Ramos (cell line): ENCODE data around the gene FAM135A.

Source experiments
- in situ Hi-C: fragments of 300-500 bp; cut with MboI; formaldehyde crosslinking; loops from one replicate; pipeline ENCODE4 v1.14.3; 2022; ENCODE audit warnings: low sequenced_read_pairs; ENCODE audit not compliant: unreplicated experiment

FAM135A gene

DNA sequence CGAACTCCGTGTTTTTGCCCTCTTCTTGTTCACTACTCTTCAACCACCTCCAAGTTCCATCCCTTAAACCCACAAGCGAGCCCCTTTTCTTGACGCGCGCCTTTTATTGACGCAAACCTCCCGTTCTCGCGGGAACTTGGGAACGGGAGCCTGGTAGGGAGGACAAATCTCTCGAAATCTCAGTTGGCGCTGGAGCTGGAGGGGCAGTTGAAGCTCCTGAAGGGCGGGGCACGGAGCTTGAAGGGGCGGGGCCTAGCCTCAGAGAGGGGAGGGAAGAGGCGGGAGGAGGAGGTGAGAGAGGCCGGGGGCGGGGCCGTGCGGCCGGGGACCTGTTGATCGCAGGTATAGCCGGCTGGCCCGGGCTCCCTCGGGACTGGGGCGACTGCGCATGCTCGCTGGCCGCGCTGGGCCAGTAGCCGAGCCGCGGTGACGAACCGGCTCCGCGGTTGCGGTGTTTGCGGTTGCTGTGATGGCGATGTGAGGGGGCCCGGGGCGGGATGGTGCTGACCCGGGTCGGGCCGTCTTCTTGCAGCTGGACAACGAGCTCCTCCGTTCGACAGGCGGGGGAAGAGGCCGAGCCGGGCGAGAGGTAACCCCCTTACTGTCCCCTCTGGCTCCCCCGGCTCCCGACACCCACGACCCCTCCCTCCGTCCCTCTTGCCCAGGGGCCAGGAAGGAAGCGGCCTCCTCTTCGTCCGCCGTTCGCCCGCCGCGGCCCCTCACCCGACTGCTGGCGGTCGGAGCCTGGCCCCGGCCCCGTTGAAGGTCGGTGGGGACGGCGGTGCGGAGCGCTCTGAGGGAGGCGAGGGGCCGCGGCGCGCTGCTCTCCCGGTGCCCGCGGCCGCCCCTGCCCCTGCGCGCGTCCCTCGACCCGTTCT, at the start of gene FAM135A:
TSS of gene FAM135A (plus strand) at position 395 of the 878 bp plus-strand sequence. CDS start 14,835 bp downstream, outside the sequence.
- in situ Hi-C loops: no loop called here

DNA sequence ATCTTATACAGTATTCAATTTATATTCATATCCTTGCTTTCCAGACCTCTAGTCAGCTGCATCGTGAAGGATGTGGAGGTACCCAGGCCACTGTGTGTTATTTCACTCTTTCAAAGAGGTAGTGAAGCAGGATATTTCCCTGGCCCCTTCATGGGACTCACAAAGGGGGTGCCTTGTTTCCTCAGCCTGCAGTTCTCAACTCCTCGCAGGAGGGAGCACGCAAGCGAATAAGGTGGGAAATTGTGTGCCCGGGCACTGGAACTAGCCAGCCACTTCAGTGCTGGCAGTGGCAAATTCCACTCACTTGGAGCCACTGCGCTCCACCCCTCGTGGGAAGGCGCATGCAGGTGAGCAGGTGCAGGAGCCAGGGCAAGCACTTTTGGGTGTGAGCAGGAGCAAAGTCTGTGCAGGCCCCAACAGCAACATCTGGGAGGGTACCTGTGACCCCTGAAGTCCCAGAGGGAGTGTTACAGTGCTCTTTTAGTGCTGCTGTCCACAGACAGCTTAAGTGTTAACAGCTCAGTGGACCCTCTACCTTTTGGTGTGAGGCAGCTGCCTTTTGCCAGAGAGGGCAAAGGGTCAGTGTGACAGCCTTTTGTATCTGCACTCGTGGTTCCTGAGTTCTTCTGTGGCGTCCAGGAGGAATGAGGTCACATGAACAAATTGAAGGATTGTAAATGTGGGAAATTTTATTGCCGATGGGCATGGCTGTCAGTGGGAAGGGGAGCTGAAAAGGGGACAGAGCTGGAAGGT, 49.4 kb upstream of the FAM135A start:
- in situ Hi-C loops: loop anchor here (10.0 kb wide), 1 partner anchor 149 kb away; no protein-coding TSS in a partner anchor

DNA sequence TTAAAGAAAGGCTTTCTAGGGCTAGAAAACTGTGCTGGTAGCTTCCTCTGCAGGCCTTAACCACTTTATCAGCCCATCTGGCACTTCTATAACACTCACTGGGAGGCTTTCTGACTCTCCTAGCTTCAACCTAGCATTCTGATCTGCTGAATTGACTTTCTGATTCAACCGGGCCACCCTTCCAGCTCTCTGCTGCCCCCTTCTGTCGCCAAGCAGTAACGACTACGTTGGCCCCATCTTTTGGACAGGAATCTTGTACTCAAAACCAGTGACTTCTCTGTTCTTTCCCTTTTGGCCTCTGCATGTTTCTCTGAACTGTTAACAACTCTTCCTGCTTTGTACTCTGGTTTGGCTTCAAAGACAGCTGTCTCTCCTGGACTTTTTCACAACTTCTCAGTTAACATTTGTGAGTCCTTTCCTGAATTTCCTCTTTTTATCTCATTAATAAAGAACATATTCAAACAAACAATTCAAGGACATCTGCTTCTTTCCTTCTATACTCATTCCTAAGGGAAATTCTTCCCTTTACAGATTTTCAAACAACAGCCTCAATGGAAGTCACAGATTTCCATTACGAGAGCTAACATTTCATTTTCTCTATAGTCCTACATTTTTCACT, 43.9 kb upstream of the FAM135A start:
- in situ Hi-C loops: loop anchor here (10.0 kb wide), 1 partner anchor 155 kb away; no protein-coding TSS in a partner anchor

DNA sequence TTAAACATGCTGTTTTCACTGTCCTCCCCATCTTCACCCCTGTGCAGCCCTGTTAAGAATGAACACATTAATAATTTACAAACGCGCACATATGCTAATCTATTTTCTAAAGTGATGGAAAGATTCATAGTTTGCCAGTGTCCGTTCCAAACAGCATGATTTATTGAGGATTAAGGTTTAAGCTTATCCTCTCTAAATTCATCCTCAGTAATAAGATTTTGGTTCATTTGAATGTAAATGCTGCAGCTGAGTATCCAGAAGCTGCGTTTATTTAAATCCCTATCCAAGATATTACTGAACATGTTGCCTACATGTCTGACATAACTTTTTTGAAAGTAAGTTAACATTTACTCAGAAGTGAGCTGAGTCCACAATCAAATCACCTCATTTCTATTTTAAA, 42.8 kb upstream of the FAM135A start:
- in situ Hi-C loops: no loop called here

DNA sequence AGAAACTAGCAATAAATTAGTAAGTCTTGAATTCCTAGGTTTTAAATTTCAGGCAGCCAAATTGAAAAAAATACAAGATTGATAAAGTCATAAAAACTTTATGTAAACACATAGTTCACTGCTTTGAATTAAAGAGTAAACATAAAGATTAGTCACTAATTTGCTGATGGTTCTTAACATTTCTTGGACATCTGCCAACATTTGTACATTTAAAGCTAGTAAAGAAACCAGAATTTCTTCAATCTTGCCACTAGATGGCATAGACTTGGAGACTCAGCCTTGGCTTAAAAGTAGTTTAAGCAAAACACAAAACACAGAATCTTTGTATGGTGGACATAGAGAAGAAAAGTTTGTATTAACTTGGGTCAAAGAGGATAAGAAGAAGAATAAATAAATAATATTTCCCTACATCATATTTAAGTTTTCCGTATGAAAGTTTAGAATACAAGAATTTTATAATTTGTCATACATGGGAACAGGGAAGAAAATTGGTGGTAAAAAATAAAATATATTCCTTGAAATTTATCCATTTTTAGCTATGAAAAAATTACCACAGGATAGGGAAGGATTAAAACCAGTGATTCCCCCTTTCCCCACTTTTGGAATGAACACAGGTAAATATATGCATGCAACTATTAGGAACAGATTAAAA, 41.7 kb upstream of the FAM135A start:
- in situ Hi-C loops: no loop called here

DNA sequence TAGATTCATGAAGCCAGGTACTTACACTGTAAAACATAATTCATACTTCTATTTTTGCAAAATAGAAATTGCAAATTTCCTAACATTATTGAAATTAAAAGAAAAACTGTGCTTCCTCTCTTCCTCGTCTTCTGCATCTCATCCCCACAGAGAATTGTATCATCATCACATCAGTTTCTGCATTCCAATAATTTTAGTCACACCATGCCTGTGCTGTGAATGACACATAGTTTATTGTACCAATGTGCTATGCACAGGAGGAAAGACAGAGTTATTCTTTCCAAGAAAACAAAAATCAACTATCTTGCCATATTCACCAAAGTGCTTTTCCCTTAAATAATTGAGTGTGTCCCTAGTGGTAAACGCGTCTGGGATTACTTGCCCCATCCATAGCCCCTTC, 38.1 kb upstream of the FAM135A start:
- in situ Hi-C loops: no loop called here

DNA sequence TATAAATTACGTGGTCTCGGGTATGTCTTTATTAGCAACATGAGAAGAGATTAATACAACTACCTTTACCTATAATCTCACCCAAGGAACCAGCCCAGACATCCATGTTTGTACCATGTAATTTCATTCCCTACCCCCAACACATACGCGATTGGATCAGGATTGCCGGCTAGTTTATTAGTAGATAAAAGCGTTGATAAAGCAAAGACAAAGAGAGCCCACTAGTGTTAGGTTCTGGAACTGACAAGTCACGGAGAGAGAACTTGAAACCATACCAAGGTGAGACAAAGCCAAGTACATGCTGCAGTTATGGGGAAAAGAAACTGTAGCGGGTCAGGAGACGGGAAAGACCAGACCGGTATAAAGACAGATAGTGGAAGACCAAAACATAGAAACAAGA, 37.4 kb upstream of the FAM135A start:
- in situ Hi-C loops: no loop called here

DNA sequence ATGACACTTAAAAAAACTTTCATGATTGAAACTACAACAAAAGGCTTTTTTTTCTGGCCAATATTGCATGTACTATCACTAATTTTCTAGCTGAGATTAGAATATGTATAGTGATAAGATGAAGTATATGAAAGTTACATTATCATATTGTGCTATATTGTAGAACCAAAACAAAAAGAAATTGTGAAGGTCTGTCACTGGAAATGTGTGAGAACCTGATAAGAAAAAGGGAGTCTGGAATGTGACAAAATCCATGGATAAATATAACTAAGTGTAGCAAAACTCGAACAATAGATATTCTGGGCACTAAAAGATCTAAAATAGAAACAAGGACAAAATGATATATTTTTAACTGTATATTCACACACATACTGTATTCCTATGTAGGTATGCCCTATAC, 36.7 kb upstream of the FAM135A start:
- in situ Hi-C loops: no loop called here

DNA sequence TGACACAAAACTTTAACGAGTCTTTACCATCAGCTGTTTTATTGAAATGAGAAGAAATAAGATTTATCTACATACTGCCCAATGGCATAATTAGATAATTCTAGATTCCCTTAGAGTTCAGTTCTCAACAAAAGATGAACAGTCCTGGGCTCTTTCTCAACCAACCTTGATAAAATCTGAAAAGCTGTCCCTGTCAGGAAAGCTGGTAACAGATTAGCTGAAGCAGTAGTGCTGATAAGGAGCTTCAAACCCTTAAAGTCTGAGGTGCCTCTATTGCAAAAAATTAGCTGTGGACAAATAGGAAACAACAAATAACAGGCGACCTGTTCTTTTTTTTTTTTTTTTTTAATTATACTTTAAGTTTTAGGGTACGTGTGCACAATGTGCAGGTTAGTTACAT, 35.9 kb upstream of the FAM135A start:
- in situ Hi-C loops: no loop called here

DNA sequence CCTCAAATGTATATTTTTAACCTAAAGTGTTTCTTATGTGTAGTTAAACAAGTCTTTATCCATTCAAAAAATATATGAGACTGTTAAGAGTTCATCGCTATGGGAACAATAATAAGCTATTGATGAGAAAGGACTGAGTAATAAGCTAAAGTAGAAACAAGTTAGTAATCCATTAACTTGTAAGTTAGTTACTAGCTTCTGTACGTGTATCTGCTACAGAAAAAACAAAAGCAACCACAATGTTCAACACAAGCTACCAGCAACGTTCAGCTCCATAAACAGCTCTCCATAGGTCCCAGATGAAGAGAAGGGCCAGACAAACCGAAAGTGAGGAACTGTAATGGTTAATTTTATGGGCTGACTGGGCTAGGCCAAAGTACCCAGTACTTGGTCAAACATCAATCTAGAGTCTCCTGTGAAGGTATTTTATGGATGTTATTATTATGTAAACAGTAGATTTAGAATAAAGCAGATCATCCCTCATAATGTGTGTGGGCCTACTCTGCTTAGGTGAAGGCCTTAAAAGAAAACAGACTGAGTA, 33.8 kb upstream of the FAM135A start:
- in situ Hi-C loops: no loop called here

DNA sequence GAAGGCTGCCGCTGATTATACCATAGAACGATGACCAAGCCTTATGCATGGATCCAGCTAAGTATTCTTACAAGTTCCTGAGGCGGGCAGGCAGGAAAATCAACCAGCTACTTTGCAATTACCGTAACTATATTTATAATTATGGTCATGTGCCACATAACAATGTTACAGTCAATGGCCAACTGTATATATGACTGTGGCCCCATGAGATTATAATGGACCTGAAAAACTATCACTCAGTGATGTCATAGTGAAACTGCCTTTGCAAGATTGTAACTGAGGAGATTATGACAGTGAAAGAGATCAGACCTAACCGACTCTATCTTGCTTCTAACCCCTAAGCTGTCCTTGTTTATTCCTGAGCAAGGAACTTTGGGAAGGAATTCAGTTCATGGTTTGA, 33.1 kb upstream of the FAM135A start:
- in situ Hi-C loops: no loop called here

DNA sequence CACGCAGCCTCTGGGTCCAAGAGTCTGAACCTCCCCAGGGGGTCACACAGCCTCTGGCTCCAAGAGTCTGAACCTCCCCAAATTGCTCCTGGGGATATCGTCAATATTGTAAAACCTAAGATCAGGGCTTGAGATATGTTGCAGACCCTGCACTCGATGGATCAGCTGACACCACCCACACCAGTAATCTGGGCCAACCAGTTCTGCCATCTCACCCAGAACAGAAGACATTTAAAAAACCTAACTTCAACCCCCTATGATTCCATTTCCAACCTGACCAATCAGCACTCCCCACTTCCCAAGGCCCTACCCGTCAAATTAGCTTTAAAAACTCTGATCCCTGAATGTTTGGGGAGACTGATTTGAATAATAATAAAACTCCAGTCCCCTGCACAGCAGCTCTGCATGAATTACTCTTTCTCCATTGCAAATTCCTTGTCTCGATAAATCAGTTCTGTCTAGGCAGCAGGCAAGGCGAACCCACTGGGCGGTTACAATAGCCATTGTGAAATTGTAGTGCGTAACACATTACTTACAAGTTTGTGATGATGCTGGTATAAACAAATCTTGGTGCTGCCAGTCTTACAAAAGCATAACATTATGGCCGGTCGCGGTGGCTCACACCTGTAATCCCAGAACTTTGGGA, 32.4 kb upstream of the FAM135A start:
- in situ Hi-C loops: no loop called here

DNA sequence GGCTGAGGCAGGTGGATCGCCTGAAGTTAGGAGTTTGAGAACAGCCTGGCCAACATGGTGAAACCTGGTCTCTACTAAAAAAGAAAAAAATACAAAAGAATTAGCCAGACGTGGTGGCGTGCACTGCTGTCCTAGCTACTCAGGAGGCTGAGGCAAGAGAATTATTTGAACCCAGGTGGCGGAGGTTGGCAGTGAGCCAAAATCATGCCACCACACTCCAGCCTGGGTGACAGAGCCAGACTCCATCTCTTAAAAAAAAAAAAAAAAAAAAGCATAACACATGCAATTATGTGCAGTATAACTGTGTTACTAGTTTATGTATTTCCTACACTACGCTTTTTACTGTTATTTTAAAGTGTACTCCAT, 31.9 kb upstream of the FAM135A start:
- in situ Hi-C loops: no loop called here

DNA sequence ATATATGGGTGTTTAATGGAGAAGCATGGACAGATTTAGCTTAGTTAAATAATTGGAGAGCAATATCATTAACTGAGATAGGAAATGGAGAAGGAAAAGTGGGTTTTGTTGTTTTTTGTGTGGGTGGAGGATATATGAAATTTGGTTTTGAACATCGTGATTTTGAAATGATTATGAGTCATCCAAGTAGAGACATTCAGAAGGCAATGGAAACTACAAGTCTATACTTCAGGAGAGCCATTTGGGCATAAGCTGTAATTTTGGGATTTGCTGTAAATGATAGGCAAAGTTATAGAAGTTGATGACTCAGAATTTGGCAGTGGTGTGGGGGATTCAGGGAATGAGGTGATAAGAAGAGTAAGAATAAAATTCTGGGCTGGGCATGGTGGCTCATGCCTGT, 27.4 kb upstream of the FAM135A start:
- in situ Hi-C loops: no loop called here

DNA sequence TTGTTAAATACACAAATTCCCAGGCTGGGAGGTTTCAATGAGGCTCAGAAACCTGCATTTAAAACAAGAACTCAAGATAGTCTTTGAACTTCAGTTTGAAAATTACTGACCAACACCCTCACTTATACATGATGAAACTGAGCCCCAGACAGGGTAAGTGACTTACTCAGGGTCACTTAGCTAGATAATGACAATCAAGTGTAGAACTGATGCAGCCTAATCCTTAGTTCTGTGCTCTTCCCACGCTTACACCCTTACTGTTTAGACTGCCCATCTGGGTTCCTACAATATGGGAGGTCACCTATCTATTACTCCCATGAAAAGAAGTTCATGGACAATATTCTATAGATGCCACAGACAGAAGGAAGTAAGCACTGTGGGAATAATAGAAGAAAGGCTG, 24.5 kb upstream of the FAM135A start:
- in situ Hi-C loops: no loop called here

DNA sequence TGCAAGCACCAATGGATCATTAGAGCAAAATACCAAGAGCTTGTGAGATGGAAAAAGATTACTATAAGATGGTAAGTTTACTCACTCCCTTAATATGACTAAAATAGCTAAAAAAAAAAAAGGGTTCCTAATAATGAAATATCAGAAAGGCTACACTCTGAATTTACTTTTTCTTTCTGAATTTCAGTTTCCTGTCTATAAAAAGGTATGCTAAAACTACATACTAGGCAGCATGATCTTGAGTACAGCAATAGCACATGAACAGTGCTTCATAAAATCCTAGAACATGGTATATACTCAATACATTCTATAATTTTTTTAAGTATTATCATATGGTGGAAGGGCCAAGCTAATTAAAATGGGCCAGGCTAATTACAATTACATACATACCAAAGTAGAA, 24.0 kb upstream of the FAM135A start:
- in situ Hi-C loops: no loop called here

DNA sequence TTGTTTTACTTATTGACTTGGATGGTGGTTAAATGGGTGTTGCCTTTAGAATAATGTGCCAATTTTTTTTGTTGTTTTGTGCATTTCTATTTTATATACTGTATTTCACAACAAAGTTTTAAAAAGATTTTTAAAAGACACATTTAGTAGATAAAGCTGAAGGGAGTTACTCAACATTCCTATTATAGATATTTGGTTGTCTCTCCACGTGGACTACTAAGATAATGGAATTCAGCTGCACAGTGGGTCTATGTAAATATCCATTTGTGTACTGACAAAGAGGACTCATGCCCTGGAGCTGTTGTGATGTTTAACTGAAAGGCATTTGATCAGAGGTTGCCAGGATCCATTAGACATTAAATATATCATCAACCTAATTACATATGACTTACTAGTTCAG, 23.2 kb upstream of the FAM135A start:
- in situ Hi-C loops: no loop called here

DNA sequence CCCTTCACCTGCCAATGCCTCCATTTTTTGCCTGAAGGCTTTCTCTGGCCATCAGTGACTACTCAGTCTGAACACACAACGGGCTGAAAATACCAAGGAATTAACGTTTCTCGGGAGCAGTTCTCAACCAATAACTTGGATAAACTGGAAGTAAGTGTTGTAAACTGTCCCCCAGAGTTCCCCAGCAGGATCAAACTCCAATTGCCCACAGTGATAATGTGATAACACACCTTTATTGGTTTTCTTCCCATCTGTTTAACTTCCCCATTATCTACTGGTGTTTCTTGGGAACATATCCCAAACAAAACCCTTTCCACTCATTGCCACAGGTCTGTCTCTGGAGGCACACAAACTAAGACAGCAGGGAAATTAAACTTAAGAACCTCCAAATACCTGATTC, 21.8 kb upstream of the FAM135A start:
- in situ Hi-C loops: no loop called here

DNA sequence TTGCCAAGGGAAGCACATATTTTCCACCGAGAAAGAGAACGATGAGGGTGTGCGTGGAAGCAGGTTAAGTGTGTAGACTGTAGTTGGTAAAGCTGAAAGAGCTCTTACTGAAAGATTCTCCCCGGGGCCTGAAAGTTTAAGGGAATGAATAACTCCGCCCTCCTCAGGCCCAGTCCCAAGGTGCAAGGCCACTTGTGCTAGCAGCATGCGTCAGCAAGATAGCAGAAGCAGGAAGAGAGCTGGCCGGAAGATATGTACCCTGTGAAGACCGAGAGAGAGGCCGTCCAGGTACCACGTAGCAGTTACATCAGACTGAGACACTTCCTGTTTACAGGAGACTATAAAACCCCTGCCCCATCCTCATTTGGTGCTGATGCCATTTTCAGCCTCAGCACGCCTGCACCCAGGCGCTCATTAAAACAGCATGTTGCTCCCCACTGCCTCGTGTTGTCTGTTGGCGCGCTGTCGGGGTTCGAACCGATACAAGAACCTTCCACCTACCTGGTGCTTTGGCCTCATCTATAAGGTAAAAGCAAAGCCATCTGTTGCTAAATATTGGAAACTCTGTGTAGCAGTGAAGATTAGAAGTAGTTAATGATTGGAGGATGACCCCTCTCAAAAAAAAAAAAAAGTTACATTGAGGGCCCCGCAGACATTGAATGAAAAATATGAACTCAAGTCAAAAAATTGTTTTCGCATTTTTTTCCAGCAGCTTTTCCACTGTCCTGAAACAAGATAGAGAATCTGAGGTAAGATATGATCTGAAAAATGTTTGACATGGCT, 18.6 kb upstream of the FAM135A start:
- in situ Hi-C loops: no loop called here
